Measurements from ENCODE around the gene APOM.

APOM gene

DNA sequence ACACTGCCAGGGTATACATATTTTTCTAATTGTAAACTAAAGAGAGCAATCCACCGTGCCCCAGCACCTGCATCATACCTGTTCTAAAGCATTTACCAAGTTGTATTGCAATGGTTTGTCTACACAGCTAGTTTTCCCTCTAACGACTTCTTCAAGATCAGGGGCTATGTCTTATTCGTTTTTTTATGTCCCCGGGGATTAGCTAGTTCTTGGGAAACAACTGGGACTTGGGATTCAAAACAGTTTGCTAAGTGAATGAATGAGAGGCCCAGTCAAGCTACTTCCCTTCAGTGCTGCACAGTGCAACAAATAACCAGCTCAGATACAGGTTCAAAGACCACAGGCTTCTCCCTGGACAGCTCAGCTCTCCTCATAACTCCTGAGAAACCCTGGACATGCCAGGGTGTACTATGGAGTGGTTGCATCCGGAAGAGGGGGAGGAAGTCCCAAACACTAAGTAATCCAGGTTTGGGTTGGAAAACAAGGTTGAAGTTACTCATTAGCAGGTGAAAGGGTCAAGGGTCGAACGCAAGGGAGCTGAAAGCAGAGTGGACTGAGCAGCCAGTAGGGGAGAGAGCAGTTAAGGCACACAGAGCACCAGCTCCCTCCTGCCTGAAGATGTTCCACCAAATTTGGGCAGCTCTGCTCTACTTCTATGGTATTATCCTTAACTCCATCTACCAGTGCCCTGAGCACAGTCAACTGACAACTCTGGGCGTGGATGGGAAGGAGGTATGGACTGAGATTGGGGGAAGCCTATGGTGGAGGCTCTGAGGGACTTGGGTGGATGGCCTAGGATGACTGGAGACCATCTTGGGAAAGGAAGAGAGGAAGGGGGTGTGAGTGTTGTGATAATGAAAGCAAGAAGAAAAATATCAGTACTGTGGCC lies at the start of gene APOM:
Gene APOM, plus strand, starts transcription at position 546 of the 889 bp plus-strand sequence. Its CDS starts 73 bp downstream, at position 619.
- DNase-seq = no peak

DNA sequence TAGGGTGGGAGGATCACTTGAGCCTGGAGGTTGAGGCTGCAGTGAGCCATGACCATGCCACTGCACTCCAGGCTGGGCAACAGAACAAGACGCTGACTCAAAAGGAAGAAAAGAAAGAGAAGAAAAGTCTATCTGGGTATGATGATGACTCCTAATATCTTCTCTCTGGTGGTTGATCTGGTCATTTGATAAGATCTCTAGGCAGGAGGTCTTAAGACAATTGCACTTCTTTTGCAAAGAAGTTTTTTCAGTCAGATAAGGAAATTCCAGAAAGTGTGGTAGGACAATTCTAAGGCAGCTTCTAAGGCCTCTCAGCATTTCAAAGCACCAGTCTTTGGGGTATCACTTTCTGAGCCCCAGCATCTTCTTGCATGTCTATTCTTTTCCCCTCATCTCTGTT lies 48.4 kb upstream of the APOM start:
- no peak for DNase-seq

- DNase-seq = no peak
Observed at GRCh38 chr6:31609519-31610406, 45.9 kb upstream of the APOM start.

- no peak for DNase-seq
Observed at GRCh38 chr6:31610968-31611367, 44.7 kb upstream of the APOM start.

- DNase-seq = no peak
Observed at GRCh38 chr6:31614075-31614619, 41.5 kb upstream of the APOM start.

GRCh38 chr6:31614684-31615578 lies 40.8 kb upstream of the APOM start, which contains the start of gene AIF1:
TSS of gene AIF1 (plus strand) at chr6:31615234. CDS start at chr6:31615330, 96 bp downstream.
- no peak for DNase-seq

- DNase-seq = no peak
Observed at GRCh38 chr6:31615748-31616147, 39.9 kb upstream of the APOM start.

GRCh38 chr6:31617010-31617409 lies 38.7 kb upstream of the APOM start:
- DNase-seq = no peak

DNA sequence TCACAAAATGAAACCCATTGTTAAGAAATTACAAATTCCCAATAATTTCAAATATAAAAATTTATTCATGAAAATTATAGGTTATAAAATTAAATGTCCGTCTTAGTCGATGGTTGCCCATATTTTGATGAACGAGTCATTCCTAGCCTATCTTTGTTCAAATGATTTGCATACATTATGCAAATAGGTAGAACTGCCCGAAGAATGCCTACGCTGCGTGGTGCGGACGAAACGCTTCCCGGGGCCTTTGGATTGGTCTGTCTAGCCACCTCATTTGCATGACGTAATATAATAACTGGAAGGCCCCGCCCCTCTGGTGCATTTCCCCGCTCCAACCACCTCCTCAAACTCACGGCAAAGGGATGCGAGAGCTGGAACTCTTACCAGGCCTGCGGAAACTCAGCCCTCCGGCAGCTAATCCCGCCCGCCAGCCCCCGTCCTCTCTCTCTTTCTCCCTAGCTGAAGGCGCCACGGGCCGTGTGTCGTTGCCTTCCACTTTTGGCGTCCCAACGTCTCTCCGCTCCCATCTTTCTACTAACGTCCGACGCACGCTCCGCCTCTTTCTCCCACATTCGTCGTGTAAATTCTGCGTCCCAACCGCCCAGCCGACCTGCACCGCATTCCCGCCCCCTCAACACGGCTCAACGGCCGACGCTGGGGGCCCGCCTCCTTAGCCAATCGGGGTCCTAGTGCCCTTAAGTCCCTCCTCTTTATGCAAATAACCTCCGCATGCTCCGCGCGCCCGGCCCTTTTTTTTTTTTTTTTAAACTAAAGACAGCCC lies 35.7 kb upstream of the APOM start:
- peak; percentile 96 for DNase-seq

DNA sequence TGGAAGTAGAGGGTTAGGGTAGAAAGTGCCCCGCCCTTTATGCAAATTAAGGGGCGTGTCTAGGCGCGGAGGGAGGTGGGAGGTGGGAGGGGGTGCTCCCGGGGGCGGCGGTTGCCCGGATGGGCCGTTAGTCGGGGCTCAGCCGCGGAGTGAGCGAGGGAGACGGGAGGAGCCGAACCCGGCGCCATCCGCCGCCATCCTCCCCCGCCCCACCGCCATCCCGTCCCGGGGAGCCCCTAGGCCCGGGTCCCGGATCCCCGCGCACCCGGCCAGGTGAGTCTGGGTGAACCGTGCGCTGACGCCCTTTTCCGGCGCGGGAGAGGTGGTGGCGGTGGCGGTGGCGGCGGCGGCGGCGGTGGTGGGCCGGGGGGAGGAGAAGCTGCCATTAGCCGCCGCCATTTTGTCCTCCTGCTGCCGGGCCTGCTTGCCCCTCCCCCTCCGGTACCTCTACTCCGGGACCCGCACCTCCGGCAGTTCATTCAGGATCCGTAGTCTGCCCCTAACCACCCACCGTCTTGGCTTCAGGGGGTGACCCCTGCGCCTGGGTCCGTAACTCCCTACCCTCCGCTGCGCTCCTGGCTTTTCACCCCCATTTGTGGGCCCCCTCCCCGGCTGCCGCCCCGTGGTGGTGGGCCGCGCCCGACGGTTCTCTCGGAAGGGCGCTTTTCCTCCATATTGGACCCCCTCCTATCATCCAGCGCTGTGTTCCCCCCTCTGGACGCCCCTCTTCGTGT lies 34.9 kb upstream of the APOM start, which contains the start of gene PRRC2A:
Gene PRRC2A, plus strand, starts transcription at position 130 of the 734 bp plus-strand sequence. CDS start 2,075 bp downstream, outside the sequence.
- DNase-seq = peak; percentile 95

- DNase-seq = no peak
Observed at GRCh38 chr6:31621320-31621939, 34.3 kb upstream of the APOM start.

DNA sequence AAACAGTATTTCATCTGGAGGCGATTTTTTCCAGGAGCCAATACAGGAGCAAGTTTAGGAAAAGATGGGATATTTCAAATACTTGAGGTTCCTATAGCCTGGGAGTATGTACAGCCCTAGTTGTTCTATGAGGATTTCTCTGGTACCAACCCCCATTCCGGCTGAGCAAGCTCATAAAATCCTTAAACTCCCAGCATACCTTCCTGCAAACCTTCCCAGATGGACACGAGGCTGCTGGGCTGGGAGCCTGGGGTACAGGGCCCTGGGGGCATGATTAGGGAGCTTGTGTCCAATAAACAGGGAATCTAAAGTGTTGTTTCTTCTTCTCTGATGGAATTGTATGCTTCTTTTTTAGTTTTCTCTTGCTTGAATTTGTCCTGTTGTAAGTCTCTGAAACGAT lies 33.7 kb upstream of the APOM start:
- no peak for DNase-seq

DNA sequence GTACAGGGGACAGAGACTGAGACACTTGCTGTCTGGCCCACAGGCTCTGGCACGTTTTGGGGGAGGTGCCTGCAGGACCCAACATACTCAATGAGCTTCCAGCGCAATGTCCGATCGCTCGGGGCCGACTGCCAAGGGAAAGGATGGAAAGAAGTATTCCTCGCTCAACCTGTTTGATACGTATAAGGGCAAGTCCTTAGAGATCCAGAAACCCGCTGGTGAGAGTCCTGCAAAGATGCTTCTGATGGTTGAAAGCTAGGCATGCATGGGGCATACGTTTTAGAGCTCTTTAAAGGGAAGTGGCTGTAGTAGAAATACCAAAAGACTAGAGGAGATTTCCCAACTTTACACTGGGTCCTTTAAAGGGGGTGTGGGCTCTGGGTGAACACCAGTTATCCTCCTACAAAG lies 33.0 kb upstream of the APOM start:
- DNase-seq = no peak

GRCh38 chr6:31624070-31624469 lies 31.6 kb upstream of the APOM start:
- DNase-seq = no peak

DNA sequence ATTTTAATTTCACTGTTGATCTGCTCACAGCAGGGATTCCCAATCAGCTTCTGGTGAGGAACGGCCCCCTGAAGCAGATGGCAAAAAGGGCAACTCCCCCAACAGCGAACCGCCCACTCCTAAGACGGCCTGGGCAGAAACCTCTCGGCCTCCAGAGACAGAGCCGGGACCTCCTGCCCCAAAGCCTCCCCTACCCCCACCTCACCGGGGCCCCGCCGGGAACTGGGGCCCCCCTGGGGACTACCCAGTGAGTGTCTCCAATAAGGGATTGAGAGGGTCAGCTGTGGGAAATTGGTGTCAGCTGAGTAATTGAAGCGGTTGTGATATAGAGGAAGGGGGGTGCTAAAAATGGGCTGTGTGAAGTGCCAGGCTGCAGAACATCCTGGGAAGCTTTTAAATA lies 28.7 kb upstream of the APOM start:
- DNase-seq = no peak

DNA sequence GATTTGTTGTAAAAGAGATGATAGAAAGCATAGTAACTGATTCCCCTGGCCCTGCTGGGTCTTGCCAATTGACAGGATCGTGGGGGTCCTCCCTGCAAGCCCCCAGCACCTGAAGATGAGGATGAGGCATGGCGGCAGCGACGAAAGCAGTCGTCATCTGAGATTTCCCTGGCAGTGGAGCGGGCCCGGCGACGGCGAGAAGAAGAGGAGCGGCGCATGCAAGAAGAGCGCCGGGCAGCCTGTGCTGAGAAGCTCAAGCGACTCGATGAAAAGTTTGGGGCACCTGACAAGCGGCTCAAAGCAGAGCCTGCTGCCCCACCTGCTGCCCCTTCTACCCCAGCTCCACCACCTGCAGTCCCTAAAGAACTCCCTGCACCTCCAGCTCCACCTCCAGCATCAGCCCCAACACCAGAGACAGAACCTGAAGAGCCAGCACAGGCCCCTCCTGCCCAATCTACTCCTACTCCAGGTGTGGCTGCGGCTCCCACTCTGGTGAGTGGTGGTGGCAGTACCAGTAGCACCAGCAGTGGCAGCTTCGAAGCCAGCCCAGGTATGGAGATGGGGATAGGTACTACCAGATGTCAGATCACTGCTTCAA lies 27.9 kb upstream of the APOM start:
- no peak for DNase-seq

DNA sequence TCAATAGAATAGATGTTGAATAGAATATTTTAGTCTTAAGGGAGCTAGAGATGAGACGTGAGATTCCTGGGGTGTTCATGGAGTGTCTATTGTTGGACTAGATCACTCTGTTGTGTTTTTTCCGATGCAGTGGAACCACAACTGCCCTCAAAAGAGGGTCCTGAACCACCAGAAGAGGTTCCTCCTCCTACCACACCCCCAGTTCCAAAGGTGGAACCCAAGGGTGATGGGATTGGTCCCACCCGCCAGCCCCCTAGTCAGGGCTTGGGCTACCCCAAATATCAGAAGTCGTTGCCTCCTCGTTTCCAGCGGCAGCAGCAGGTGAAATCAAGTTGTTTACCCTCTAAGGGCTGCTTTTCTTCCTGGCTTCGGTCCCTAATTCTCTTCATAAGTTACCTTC lies 26.7 kb upstream of the APOM start:
- DNase-seq = no peak

- DNase-seq = no peak
Observed at GRCh38 chr6:31630177-31630934, 25.3 kb upstream of the APOM start.

GRCh38 chr6:31631209-31631608 lies 24.5 kb upstream of the APOM start:
- no peak for DNase-seq
